Measurements from ENCODE around the gene NAP1L5. TPM values are rescaled to one million over a fixed set of nuclear protein-coding genes. Genes with fewer than 3 reads are reported as not detected.

Gene NAP1L5
- total and polyA plus RNA-seq, 9 of the 15 experiments (the other 6 are each of a cell fraction or from before 2014, with no cell fraction given), result 2.4 to 10.6 (median 7.0) TPM

DNA sequence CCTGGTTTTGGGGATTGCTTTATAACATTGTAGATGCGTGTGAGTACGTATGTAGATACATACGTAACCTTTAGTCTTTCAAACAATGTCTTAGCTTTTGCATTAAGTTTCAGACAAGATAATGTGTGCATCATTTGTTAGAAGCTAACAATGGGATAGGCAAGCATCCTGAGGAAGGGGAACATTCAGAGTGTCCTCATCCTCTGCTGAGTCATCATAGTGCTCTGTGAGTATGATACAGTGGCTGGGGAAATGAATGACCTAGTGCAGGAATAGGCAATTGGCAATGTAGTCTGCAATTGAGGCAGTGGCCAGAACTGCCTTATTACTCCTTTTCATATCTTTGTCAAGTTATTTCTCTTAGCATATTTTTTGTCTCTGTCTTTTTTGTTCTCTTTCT lies 7.3 kb downstream of the NAP1L5 start:
- H3K36me3 ChIP-seq (ENCODE audit: control insufficient read depth, insufficient read depth, low read length), result no peaks in the 10 kb centered on the region
- TF ChIP-seq GABPB1 (CRISPR knock-in tag; IDR thresholded peaks at IDR 0.05) (no peak), MAFF (IDR thresholded peaks at IDR 0.05; ENCODE audit: low read length) (peak; percentile 79), CBFA2T3 (IDR thresholded peaks at IDR 0.05) (no peak), SOX6 (IDR thresholded peaks at IDR 0.05) (peak; percentile 30; the same call in 1 of the 2 replicates), EZH2 (IDR thresholded peaks at IDR 0.05; ENCODE audit: borderline replicate concordance, low read depth, low read length) (no peak), ATF3 (IDR thresholded peaks at IDR 0.05) (peak; percentile 37; the same call in 1 of the 2 replicates), ATF3 (CRISPR knock-in tag; conservative IDR thresholded peaks at IDR 0.05) (no peak), FOSL1 (tag; conservative IDR thresholded peaks at IDR 0.05) (peak; percentile 31), GTF2B (IDR thresholded peaks at IDR 0.05; ENCODE audit: extremely low read depth, insufficient read length) (no peak), CREB3 (tag; conservative IDR thresholded peaks at IDR 0.05; ENCODE audit: low read depth) (no peak), NELFE (IDR thresholded peaks at IDR 0.05; ENCODE audit: insufficient read depth, insufficient read length) (no peak), MECOM (CRISPR knock-in tag; IDR thresholded peaks at IDR 0.05) (no peak), C11orf30 (IDR thresholded peaks at IDR 0.05; ENCODE audit: low read depth) (peak; percentile 92), MAFG (tag; conservative IDR thresholded peaks at IDR 0.05) (peak; percentile 88), JUND (IDR thresholded peaks at IDR 0.05; ENCODE audit: borderline replicate concordance, low read depth, low read length) (no peak; the same call in 1 of the 2 replicates), JUND (tag; IDR thresholded peaks at IDR 0.05; ENCODE audit: borderline replicate concordance, low read depth, low read length) (peak; percentile 48; the same call in 1 of the 3 replicates), RCOR1 (IDR thresholded peaks at IDR 0.05; ENCODE audit: borderline replicate concordance in 1 of 2, low read depth in 2 of 2, low read length in 2 of 2) (0 out of 4 replicates have a peak, but pooled peaks of 1 of the 2 experiments have one; percentile 6), ZNF316 (IDR thresholded peaks at IDR 0.05) (peak; percentile 94), ZNF165 (CRISPR knock-in tag; IDR thresholded peaks at IDR 0.05; ENCODE audit: borderline replicate concordance) (no peak), HDAC8 (tag; IDR thresholded peaks at IDR 0.05) (no peak), MAFK (IDR thresholded peaks at IDR 0.05; ENCODE audit: low read length) (peak; percentile 75)
- TF ChIP-seq, protein P1, sequence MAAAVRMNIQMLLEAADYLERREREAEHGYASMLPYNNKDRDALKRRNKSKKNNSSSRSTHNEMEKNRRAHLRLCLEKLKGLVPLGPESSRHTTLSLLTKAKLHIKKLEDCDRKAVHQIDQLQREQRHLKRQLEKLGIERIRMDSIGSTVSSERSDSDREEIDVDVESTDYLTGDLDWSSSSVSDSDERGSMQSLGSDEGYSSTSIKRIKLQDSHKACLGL (CRISPR knock-in tag; IDR thresholded peaks at IDR 0.05; ENCODE audit: borderline replicate concordance, poor library complexity, severe bottlenecking), result no peak

More for the DNA sequence above, 7.3 kb downstream of the NAP1L5 start:
- 90% methylated on average over 3 of the region's 3 CpGs for WGBS (ENCODE audit: insufficient coverage, low coverage, missing lambda C conversion rate)
- H3K79me2 ChIP-seq (ENCODE audit: control insufficient read depth, insufficient read depth, low read length), result no peaks in the 10 kb centered on the region
- CTCF ChIA-PET (ENCODE audit: low intra/inter-chr PET ratio), result no interaction called here
- no peaks in the 10 kb centered on the region for H3K9me3 ChIP-seq (replicated peaks; ENCODE audit: control insufficient read depth, insufficient read depth, low read depth, low read length)
- intact Hi-C loops (cut with micrococcal nuclease) (no loop called here), in situ Hi-C loops (cut with MboI) (no loop called here)
- no peaks in the 10 kb centered on the region for H3K9me1 ChIP-seq (ENCODE audit: control insufficient read depth, insufficient read depth, low read length)
- no peaks in the 10 kb centered on the region for H4K20me1 ChIP-seq (replicated peaks; ENCODE audit: control insufficient read depth, insufficient read depth, low read length)
- H3K4me3 ChIP-seq, result no peak overlapping the region
- POLR2A ChIA-PET, result interaction anchor here (0.7 kb wide), 1 partner anchor 868 kb away, joined by 3 read pairs; no protein-coding TSS in a partner anchor
- no TSS peak for BruUV-seq (replicated peaks)
- H2AFZ ChIP-seq (ENCODE audit: low read depth, low read length), result no peak overlapping the region
- no peak overlapping the region for H3K9ac ChIP-seq (ENCODE audit: insufficient read depth in 1 of 2, low read depth in 2 of 2, low read length in 2 of 2)
- FAIRE-seq, result peak; percentile 32
- peaks cover 0 to 2% of the 10 kb centered on the region in 2 experiments; a peak in 1 of 5 replicates for H3K4me1 ChIP-seq (replicated peaks in 1 of 2; ENCODE audit: control insufficient read depth in 2 of 2, insufficient read depth in 2 of 2, low read length in 2 of 2)
- no peak overlapping the region for H3K4me2 ChIP-seq (ENCODE audit: insufficient read depth, low read length)
- peak; percentile 73; the same call in 2 of the 3 replicates for ATAC-seq
- DNase-seq (ENCODE audit: extremely low read depth in 1 of 4, low spot score in 3 of 4), result peak in 3 of 4 experiments; percentile 14 to 30 (median 16)
- no peak overlapping the region for H3K27ac ChIP-seq (ENCODE audit: extremely low read depth, low read depth, low read length)
- H3K27me3 ChIP-seq (ENCODE audit: control insufficient read depth in 2 of 2, insufficient read depth in 2 of 2, low read length in 2 of 2), result no peaks in the 10 kb centered on the region

Data from K562 (cell line).